OCI-M2 (cell line): Measurements from ENCODE around the gene LRRC37A.
A peak's percentile ranks its signal among the peaks of the same experiment; 100 is the strongest.
"Not testable (repeated sequence)": the region's sequence is repeated elsewhere in the genome, so short reads cannot be mapped to it uniquely, and the experiment has no call there.

ENCODE experiments used
- DNase-seq: peaks from one replicate; lab custom pipeline; 2025; ENCODE audit not compliant: unreplicated experiment; lab: John Stamatoyannopoulos, UW

The LRRC37A gene

DNA sequence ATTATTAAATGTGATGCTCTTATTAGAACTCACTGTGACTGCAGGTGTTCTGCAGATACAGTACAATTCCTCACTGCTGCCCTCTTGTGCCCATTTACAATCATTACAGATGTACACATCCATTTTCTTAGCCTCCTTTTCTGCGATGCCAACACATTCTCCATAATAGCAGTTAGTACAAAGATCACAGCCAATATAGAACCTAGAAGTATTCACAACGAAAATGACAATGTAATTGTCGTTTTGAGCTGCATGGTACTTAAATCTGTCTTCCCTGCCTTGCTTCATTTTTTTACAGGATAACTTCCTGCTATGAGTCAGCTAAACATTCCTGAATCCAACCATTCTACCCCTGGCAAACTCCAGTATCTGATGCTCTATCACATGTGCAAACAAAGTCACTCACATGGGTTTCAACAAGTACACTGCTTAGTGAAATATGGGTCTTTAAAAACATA, 8.1 kb upstream of the LRRC37A start:
- DNase-seq, result peak; percentile 72

DNA sequence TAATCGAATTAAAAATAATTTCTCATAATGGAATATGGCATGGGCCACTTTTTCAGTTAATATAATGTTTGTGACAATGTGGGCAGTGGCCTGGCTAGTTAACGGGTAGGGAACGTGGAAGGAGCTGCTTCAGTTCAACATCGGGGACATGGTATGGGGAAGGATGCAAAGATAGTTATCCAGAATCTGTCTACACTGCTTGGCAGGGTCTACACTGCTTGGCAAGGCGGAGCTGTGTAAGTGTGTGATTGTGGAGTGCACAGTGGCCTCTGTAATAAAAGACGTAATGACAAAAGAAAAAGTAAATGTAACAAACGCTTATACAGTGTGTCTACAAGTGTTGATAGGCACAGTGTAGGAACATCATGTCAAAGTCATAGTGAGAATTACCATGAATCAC, 7.3 kb upstream of the LRRC37A start:
- not testable (repeated sequence) for DNase-seq

DNA sequence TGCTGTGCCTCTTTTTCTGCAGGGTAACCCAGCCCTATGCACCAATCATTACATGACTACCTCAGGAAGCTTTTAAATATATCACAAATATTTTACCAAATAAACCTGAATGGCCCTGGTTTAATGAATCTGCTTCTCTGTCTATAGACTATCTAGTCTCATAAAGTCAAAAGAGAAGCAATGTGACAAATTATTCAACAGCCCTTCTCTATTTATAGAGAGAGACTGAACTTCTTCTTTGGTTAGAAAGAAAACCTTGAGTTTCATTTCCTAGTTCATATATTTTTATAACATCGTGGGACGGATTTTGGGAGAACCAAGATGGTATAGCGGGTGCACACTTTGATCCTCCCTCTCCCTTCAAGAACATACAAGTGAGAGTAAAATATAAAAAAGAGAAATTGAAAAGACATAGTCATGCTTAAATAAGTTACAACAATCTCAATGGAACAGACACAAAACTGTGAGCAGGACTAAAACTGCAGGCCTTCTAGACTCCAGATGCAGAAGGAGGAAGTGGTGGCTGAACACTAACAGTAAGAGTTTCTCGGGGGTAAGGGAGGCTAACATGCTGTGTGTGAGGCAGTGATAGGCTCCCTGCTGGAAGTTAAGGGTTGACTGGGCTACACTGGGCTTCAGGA, 3.9 kb upstream of the LRRC37A start:
- peak; percentile 72 for DNase-seq

DNA sequence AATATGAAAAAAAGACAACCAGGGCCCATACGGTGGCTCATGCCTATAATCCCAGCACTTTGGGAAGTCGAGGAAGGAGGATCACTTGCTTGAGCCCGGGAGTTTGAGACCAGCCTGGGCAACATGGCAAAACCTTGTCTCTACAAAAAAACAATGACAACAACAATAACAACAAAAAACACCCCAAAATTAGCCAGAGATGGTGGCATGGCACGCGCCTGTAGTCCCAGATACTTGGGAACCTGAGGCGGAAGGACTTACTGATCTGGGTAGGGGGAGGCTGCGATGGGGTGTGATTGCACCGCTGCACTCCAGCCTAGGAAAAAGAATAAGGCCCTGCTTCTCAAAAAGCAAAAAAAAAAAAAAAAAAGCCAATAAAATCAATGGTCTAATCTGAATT, 3.3 kb upstream of the LRRC37A start:
- DNase-seq, result not testable (repeated sequence)

DNA sequence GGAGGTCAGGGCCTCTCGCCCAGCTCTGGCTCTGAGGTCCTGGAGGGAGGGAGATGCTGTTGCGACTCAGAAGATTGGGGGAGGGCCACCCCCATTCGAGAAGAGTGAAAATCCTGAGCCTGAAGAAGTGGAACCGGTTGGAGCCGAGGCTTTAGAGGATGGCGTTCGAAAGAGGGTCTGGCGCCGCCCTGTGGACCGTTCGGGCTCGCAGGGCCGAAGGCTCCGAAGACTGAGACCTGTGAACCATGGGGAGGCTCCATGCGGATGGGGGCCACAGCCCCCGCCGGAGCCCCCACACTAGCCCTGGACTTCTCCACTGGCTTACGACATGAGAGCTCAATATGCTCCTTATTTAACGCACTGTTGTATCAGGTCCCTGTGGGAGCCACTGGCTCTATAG, 46.3 kb downstream of the LRRC37A start:
- DNase-seq, result not testable (repeated sequence)

DNA sequence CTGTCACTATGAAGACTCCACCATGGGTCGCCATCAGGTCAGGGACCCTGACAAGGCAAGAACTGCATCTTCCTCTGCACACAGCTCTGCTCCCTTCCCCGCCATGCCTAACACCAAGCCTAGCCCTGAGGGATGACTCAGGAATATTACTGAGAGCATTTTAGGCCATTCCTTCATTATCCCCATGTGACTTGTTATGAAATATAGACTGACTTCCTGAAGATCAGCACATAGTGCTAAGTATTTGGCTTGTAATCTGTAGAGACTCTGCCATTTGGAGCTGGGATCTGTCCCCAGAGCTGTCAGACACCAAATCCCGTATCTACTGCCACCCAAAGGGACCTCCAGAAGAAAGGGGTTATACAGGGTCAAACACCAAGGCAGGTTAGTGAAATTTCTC, 47.2 kb downstream of the LRRC37A start:
- DNase-seq, result not testable (repeated sequence)

DNA sequence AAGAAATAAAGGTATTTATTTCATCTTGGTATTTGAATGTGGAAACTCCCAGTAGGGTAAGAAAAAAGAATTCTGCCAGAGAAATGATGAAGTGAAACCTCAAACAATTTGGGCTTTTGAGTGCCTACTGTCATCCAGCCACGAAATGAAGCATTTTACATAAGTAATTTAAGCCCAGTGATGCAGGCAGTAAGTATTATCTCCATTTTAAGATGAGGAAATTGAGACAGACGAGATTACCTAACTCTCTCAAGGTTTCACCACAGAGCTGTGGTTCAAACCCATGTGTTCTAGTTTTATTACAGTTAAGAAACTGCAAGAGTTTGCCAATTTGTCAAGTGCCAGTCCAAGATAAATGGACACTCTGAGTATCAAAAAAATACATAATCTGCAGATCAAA, 53.4 kb downstream of the LRRC37A start:
- not testable (repeated sequence) for DNase-seq

GRCh38 chr17:46349060-46349459, 54.1 kb downstream of the LRRC37A start:
- DNase-seq, result not testable (repeated sequence)

DNA sequence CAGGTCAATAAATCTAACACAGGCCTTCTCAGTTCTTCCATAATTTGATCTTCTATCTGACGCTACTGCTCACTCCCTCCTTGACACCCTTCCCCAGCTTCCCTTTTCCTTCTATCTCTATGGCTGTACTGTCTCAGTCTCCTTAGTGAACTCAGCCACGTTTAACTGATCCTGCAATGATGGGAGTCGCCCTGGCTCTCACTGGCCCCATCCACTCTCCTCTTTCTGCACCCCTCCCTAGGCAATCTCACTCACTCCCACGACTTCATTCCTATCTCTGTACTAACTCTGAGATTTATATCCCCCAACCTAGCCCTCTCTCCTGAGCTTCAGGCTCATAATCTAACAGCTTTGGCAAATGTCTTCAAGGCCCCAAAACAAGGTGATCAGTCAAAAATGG, 58.9 kb downstream of the LRRC37A start:
- DNase-seq, result not testable (repeated sequence)

DNA sequence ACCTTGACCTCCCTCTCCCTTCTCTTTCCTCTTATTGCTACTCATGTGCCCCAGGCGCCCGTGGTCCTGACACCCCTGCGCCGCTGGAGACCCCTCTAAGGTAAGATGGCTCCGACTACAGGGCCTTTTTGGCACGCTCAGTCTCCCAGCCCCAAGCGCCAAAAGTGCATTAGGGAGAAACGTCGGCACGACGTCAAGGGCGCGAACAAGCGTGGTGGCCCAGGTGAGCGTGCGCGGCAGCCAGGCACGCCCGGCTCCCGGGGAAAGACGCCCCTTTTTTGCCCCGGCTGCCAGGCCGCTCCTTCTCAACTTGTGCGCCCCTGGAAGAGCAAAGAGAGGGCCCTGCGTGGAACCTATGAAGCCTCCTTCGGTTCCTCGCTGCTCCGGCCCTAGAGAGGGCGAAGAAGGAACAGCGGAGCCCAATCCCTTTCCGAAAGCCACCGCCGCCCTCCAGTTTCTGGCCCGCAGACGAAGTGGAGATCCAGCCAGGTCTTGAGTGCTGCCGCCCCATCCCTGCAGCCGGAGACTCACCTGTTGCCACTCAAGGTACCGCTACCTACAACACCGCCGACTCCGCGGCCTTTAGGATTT, 66.3 kb downstream of the LRRC37A start:
- not testable (repeated sequence) for DNase-seq

DNA sequence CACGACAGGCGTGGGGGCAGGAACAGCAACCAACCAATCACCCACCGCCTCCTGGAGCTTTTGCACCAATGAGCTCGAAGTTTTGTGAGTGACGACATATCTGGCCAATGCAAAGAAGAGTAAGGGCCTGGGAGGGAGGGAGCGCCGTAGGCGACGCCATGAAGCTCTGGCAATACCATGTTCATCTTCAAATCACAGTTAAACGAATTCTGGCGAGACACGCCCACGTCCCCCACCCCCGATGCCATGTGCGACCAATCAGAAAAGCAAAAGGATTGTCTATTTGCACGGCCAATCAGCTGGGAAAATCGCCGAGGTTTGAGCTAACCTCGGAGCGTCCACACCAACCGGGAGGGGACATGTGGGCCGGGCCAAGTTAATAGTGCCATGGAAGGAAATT, 66.8 kb downstream of the LRRC37A start, which contains the start of gene ARL17B:
TSS of gene ARL17B (minus strand) at position 12 of the 400 bp plus-strand sequence. CDS start 3,369 bp downstream, outside the sequence.
- not testable (repeated sequence) for DNase-seq

GRCh38 chr17:46367520-46367919, 72.6 kb downstream of the LRRC37A start:
- DNase-seq, result not testable (repeated sequence)

DNA sequence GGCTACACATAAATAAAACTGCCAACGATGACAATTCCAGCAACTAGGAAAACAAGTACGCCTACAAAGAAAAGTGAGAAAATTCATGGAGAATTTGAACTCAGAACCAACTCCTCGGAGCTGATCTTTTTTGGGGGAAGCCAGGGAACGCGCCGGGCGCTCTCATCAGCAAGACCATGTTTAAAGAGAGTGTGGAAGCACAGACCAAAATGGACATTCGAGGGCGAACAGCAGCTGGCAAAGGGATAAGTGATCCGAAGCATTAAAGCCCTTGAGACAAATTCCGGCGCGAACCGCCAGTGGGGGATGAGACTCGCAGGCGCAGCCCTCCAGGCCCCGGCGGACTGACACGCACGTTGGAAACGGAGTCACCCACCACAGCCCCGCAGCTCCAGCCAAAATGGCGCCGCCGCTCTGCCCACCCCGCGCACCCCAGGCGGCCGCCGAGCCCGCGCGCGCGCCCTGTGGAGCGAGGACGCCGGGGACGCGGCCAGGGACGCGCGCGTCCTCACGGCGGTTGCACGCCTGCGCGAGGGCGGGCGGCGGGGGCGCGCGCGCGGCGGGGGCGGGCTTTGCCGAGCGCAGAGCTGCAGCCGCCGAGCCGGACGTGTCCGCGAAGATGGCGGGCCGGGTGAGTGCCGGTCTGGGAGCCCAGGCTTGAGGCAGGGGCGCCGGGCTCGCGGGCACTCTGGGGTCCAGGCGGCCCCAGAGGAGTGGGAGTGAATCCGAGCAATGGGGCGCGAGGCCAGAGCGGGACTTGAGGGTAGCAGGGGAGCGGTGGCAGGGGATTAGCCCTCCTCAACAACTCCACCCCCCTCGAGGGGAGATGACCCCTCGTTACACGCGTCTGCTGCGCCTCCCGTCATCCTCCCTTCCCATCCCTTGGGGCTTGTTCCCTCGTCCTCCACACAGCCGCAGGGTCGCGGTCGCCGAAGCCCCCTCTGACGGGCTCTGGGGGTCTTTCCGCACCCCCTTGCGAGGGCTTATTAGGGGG, 77.6 kb downstream of the LRRC37A start:
- DNase-seq, result not testable (repeated sequence)

DNA sequence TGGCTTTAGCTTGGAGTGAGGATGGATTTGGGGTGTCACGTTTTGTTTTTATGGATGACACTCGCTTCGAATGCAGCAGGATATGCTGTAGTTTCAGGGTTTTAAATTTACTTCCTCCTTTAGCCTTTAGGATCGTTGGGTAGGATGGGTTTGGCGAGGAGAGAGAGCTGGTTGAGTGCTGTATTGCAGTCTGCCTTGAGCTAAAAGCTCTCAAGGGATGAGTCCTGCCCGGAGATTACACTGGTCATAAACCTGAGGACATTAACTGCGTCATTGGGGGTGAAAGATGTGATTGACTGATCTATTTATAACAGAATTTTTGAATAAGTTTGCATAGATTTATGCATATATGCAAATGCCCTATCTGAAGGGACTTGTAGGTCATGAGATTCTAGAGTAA, 78.5 kb downstream of the LRRC37A start:
- DNase-seq, result not testable (repeated sequence)

DNA sequence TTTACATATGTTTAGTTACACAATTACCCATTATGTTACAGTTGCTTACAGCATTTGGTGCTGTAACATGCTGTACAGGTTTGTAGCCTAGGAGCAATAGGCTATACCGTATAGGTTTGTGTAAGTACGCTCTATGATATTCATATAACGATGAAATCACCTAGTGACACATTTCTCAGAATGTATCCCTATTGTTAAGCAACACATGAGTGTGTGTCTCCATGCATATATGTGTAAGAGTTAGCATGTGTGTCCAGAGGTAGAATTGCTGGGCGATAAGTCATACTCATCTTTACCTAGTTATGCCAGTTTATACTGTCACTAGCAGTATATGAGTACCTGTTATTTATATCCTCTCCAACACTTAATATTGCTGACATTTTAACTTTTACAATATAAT, 88.2 kb downstream of the LRRC37A start:
- not testable (repeated sequence) for DNase-seq

- DNase-seq, result not testable (repeated sequence)
Measured at GRCh38 chr17:46385491-46385890, 90.6 kb downstream of the LRRC37A start.
